HG03575 (cell line): Measurements from ENCODE around the gene KLF17.

Source experiments
- ATAC-seq: cut with Tn5 transposase; IDR thresholded peaks from one replicate; pipeline ENCODE4 v1.9.1; 2021; ENCODE audit not compliant: unreplicated experiment, insufficient number of reproducible peaks, low FRiP score; ENCODE audit errors: extremely low read depth

The KLF17 gene, protein sequence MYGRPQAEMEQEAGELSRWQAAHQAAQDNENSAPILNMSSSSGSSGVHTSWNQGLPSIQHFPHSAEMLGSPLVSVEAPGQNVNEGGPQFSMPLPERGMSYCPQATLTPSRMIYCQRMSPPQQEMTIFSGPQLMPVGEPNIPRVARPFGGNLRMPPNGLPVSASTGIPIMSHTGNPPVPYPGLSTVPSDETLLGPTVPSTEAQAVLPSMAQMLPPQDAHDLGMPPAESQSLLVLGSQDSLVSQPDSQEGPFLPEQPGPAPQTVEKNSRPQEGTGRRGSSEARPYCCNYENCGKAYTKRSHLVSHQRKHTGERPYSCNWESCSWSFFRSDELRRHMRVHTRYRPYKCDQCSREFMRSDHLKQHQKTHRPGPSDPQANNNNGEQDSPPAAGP

DNA sequence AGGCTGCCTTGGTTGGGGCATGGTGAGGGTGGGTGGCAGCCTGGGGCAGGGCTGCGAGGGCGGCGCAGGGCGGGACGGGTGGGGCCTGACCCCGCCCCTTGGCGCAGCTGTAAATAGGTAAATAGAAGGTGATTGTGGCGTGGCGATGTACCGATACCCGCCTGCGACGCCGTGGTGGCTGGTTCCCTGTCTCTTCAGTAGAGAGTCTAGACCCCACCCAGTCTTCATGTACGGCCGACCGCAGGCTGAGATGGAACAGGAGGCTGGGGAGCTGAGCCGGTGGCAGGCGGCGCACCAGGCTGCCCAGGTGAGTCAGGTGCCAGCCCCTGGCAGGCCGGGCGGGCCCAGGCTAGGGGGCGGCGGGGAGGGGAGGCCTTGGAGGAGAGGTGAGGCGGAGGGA, at the start of gene KLF17:
KLF17 (plus strand) TSS at position 140 of the 400 bp plus-strand sequence; CDS start at position 227, 87 bp downstream.
- no peak for ATAC-seq

DNA sequence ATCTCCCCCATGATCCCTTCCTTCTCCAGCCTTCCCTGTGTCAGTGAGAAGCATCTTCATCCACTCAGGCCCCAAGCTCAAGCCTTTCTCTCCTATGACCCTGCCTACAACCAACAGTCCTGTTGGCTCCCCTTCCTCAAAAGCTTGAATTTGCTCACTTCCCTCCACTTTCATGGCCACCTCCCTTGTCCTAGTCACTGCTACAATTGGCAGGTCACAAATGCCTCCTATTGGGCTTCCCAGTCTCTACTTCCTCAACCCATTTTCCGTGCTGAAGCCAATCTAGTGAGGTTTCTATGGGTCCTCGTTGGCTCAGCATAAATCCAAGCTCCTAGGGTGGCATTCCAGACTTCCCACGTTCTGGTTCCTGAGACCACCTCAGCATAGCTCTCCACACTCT, 47.2 kb upstream of the KLF17 start:
- no peak for ATAC-seq

DNA sequence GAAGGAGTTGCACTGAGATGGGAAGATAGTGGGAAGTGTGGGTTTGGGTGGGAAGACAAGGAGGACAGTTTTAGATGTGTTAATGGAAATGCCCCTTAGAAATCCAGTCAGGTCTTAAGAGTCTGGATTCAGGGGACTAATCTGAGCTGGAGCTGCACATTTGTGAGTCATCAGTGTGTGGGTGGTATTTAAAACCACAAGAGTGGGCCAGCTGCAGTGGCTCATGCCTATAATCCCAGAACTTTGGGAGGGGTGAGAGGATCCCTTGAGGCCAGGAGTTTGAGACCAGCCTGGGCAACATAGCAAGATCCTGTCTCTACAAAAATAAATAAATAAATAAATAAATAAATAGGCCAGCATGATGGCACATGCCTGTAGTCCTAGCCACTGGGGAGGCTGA, 46.4 kb upstream of the KLF17 start:
- ATAC-seq: no peak

DNA sequence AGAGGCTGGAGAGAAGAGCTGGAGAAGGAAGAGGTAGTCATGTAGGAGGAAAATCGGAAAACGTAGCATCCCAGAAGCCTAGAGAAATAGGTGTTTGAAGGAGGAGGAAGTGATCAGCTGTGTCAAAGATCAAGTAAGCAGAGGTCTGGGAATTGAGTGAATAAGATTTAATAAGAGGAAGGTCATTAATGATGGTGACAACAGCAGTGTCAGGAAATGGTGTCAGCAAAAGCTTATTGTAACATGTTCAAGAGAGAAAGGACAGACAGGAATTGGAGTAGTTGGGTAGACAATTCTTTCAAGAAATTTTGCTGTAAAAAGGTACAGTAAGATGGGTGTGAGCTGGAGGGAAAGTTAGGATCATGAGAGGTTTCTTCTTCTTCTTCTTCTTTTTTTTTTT, 45.8 kb upstream of the KLF17 start:
- ATAC-seq: no peak

DNA sequence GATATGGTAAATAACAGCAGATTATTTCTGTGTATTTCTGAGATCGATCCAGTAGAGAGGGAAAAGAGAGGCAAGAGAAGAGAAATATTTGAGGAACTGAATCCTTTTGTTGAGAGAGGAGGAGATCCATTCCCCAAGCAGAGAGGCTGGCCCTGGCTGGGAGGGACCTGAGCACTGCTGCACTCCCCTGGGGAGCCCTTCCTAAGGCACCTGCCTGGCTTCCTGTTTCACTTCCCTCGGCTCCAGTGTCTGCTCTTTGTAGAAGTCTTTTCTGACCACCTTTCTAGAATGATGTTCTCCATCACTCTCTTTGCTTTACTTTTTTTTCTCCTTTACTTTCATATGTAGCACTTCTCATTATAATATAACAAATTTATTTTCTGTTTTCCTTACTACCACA, 45.1 kb upstream of the KLF17 start:
- ATAC-seq: no peak

DNA sequence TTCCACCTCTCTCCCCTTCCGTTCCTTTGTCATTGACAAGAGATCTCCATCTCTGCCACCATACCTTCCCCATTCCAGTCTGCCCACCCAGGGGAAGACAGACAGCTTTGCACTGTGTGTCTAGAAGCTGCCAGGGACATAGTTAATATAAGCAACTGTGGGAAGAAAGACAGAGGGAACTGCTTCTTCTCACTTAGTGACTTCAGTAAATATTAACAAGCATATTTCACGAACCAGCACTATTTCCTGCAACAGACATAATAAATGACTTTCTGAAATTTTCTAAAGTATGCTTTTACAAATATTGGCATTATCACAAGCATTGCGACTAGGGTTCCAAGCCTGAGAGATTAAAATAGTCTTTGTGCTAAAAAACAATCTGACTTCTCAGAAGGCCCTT, 44.2 kb upstream of the KLF17 start:
- no peak for ATAC-seq

DNA sequence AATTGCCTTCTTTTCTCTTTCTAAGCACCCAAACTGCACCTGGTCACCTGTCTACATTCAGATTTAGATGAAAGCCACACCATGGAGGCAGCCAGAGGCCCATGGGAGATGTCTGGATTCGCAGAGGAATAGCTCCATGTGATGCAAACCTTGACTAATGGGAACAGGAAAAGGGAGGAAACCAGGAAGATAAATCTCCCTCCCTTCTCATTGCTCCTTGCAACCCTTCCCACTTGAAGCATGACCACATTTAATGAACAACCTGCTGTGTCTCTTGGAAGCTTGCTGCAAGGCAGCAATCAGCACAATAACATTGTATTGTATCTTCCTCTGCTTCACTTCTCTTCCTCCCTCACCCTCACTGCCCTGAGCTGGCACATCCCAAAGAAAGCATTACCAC, 42.6 kb upstream of the KLF17 start:
- ATAC-seq: no peak

DNA sequence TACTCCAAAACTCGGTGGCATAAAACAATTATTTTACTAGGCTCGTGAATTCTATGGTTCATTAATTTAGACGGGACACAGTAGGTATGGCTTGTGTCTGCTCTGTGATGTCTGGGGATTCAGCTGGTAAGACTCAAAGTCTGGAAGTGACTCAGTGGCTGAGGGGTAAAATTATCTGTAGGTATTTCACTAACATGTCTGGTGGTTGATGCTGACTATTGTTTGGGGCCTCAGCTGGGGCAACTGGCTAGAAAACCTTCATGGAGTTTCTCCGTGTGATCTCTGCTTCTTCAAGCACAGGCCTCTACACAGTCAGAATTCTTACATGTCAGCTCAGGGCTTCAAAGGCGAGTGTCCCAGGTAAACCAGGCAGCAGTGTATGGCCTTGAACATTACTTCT, 41.2 kb upstream of the KLF17 start:
- ATAC-seq: no peak

DNA sequence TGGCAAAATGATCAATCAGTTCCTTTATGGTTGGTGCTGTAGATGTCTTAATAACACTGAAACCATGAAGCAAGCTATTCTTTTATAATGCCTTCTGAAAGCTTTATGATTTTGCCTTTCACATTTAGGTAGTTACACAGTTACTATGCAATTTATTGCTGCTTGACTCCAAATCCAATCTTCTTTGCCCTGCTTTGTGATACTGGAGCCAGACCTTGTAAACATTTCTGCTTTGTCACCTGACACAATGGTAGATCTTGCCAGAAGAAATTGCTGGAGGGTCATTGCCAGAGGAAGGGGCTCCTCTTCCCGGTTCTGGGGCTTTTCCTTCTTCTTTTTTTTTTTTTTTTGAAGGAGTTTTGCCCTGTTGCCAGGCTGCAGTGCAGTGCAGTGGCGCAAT, 40.5 kb upstream of the KLF17 start:
- ATAC-seq: no peak

DNA sequence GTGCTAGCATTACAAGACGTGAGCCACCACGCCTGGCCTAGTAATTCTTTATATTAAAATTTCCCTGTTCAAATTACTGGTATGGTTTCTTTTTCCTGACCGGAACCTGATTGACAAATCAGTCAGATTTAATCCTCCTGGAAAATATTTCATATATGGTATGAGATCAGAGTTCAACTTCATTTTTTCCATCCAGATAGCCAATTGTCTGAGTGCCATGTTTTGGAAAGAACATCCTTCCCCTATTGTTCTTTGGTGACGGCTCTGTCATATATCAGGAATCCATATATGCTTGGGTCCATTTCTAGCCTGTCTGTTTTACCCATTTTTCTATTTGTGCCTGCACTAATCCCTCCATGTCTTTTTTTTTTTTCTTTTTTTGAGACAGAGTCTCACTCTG, 39.1 kb upstream of the KLF17 start:
- ATAC-seq: no peak

DNA sequence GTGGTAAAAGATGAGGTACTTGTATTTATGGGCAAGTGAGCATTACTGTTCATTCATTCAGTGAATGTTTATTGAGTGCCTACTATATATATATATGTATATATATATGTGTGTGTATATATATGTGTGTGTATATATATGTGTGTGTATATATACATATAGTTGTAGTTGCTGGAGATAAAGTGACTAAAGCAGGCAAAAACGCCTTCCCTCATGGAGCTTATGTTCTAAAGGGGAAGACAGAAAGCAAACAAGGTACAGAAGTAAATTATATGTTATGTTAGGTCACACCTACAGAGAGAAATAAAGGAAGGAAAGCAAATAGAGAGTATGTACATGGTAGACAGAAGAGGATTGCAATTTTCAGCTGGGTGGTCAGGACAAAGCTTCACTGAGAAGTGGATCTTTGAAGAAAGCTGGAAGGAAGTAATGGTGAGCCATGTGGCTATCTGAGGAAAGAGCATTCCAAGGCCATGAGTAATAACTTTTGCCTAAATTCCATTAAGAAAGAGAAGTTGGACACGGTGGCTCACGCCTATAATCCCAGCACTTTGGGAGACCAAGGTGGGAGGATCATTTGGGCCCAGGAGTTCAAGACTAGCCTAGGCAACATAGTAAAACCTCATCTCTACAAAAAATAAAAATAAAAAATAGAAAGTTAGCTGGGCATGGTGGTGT, 33.5 kb upstream of the KLF17 start:
- no peak for ATAC-seq

DNA sequence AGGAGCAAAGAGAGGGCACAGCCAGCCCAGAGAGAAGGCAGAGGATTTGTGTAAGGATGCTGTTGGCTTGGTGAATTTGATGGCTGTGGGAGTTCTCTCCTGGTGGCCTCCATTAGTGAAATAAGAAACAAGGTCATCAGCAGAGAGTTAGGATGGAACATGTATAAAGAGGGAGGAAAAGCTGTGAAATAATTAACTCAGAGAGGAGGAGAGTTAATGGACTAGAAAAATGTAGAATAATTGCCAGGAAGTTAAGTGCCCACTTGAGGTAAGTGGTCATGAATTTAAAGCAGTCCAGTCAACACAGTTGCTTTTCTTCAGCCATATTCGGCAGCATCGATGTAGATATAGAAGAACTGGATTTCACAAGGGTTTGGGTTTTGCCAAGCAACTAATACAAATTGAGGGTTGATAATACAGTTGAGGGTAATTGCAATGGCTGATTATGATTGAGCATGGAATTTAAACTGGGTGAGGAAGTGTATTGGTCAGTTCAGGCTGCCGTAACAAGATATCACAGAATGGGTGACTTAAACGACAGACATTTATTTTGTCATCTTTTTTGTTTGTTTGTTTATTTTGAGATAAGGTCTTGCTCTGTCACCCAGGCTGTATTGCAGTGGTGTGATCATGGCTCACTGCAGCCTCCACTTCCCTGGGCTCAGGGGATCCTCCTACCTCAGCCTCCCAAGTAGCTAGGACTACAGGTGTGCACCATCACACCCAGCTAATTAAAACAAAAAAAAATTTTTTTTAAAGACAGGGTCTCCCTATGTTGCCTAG, 31.7 kb upstream of the KLF17 start:
- ATAC-seq: no peak

DNA sequence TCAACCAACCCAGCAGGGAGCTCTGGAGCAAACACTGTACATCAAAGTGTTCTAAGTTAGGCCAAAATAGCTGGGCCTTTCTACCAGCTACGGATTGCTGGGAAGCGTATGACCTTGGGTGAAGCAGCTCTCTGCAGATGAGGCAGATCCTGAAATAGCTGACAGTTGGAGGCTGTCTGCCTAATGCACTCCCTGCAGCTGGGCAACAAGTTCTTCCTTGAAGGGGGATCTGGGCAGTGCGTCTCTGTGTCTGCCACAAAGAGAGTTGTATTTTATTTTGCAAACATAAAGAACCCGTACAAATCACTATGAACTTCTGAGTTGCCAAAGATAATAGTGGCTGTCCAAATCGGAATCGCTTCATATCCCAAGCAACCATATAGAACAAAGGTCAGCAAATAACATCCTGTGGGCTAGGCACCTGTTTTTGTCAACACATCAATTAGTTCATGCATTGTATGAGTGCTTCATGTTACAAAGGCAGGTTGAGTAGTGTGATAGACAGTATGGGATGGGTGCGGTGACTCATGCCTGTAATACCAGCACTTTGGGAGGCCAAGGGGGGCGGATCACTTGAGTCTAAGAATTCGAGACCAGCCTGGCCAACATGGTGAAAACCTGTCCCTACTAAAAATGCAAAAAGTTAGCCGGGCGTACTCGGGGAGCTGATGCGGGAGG, 29.1 kb upstream of the KLF17 start:
- no peak for ATAC-seq

DNA sequence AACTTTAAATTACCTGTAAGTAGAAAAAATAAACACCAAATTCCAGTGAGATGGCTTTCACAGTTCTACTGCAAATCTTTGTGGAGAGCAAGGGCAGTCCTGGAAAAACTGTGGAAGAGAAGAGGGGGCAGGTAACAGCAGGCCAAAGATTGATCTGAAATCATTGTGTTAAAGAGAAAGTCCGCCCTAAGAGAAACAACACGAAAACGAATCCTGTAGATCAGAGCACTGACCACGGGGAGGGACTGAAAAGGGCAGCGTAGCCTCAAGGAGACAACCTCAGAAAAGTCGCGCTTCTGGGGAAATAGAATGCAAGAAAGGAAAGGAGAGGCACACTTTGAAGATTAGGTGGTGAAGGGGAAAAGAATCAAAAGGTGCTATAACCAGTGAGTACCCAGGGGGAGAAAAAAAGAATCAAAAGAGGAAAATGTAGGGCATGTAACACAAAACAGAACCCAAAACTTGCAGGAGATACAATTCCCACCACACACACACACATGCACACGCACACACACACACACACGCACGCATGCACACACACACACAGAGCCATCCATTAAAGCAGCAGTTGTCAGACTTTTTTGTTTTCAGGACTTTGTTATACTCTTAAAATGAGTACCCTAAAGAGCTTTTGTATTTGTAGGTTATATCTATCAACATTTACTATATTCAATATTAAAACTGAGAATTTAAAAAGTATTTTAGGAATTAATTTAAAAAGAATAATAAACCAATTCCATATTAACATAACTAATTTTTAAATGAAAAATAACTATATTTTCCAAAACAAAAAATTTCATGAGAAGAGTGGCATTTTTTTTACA, 28.0 kb upstream of the KLF17 start:
- no peak for ATAC-seq

DNA sequence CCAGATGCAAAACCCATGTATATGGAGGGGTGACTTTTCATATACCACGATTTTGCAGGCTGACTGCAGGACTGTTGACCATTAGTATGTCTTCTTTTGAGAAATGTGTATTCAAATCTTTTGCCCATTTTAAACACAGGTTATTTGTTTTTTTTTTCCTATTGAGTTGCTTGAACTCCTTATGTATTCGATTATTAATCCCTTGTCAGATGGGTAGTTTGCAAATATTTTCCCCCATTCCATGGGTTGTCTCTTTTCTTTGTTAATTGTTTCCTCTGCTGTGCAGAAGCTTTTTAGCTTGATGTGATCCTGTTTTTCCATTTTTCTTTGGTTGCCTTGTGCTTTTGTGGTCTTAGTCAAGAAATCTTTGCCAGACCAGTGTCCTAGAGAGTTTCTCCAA, 24.6 kb upstream of the KLF17 start:
- no peak for ATAC-seq

DNA sequence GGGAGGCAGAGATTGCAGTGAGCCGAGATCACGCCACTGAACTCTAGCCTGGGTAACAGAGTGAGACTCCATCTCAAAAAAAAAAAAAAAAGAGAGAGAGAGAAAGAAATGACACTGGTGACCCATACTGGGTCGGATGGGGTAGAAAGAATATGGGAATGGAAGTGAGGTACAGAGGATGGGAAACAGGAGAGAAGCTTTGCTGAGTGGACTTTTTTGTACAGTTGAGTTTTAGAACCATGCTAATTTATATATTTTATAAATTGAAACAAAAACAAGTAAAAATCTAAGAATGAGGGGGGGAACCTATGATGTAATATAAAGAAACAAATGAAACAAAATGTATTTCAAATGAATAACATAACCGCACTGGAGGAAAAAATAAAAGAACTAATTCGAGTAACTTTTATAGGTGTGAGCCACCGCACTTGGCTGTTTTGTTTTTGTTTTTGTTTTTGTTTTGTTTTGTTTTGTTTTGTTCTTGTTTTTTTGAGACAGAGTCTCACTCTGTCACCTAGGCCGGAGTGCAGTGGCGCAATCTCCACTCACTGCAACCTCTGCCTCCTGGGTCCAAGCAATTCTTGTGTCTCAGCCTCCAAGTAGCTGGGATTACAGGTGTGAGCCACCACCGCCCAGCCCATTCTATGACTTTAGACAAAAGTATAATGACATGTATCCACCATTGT, 18.3 kb upstream of the KLF17 start:
- ATAC-seq: no peak

DNA sequence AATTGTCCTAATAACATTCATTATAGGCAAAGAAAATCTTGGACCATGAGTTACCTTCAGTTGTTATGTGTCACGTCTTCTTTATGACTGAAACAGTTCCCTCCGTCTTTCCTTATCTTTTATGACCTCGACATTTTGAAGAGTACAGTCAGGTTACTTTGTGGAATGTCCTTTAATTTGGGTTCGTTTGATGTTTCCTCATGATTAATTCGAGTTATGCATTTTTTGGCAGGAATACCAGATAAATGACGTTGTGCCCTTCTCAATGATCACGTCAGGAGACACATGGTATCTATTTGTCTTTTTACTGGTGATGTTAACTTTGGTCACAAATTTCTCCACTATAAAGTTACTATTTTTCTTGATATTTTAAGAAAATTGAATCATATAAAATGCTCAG, 17.3 kb upstream of the KLF17 start:
- no peak for ATAC-seq
